Natural killer cell (primary cell): ENCODE measurements around the gene CDH26. TPM values are rescaled to one million over a fixed set of nuclear protein-coding genes. Genes with fewer than 3 reads are reported as not detected.

ENCODE experiments used
- ATAC-seq, 3 donors: fragments of 150-1000 bp in 2 of 3; fragments of 200-7000 bp in 1 of 3; cut with Tn5 transposase; 1 replicate in 1 of 3; 2 replicates in 2 of 3; pipeline ENCODE4 v1.10.0; 2021; ENCODE audit warnings: mild to moderate bottlenecking in 2 of 3, moderate library complexity in 2 of 3
- DNase-seq, 2 donors: peaks; one replicate each; pipeline versions ENCODE4 v3.0.0 to v3.0.0-alpha.2; 2013 to 2021; ENCODE audit warnings: mixed read lengths in 1 of 2
- H3K27ac ChIP-seq: one replicate; pipeline ENCODE4 v1.5.1; 2013; ENCODE audit warnings: mild to moderate bottlenecking, low read length
- H3K27me3 ChIP-seq: one replicate; pipeline ENCODE4 v1.6.1; 2013; ENCODE audit warnings: low read length; ENCODE audit not compliant: control insufficient read depth, insufficient read depth
- H3K36me3 ChIP-seq: one replicate; pipeline ENCODE4 v1.6.1; 2013; ENCODE audit warnings: low read length; ENCODE audit not compliant: control insufficient read depth, insufficient read depth
- H3K4me1 ChIP-seq: one replicate; pipeline ENCODE4 v1.6.1; 2013; ENCODE audit warnings: low read length; ENCODE audit not compliant: control insufficient read depth, insufficient read depth
- H3K4me3 ChIP-seq: one replicate; pipeline ENCODE4 v1.5.1; 2013; ENCODE audit warnings: low read length
- H3K9me3 ChIP-seq: one replicate; pipeline ENCODE4 v1.6.1; 2013; ENCODE audit warnings: low read length; ENCODE audit not compliant: control insufficient read depth, insufficient read depth
- H3K27ac Mint-ChIP-seq, 2 donors: one replicate each; pipeline ENCODE4 v1.8.0; 2022; ENCODE audit warnings: mild to moderate bottlenecking in 2 of 2, mixed read lengths in 2 of 2, moderate library complexity in 1 of 2
- H3K27me3 Mint-ChIP-seq, 2 donors: one replicate each; pipeline ENCODE4 v1.8.0; 2022; ENCODE audit warnings: low read depth in 2 of 2, mixed read lengths in 2 of 2
- H3K36me3 Mint-ChIP-seq: one replicate; pipeline ENCODE4 v1.8.0; 2022; ENCODE audit warnings: mixed read lengths
- H3K4me1 Mint-ChIP-seq, 2 donors: one replicate each; pipeline ENCODE4 v1.8.0; 2022; ENCODE audit warnings: mixed read lengths in 2 of 2
- H3K4me3 Mint-ChIP-seq: one replicate; pipeline ENCODE4 v1.8.0; 2022; ENCODE audit warnings: mild to moderate bottlenecking, moderate library complexity, mixed read lengths
- H3K9me3 Mint-ChIP-seq, 2 donors: one replicate each; pipeline ENCODE4 v1.8.0; 2022; ENCODE audit warnings: mixed read lengths in 2 of 2
- WGBS: methylation state at CpG from one replicate; pipeline ENCODE4 v1.1.7; 2013; ENCODE audit warnings: missing lambda C conversion rate; ENCODE audit not compliant: insufficient coverage; 5-methylcytosine and 5-hydroxymethylcytosine counted together
- intact Hi-C: fragments of 100-400 bp; cut with micrococcal nuclease; formaldehyde crosslinking; loops from one replicate; pipeline ENCODE4 v1.14.2; 2022
- total RNA-seq, 4 donors: library from RNA; stranded (reverse); fragments of 120-200 nt in 1 of 4; gene quantifications; one replicate each; pipeline versions ENCODE4 v1.2.3 to v1.2.4, GENCODE V29; 2013 to 2022
- TF ChIP-seq, protein P1 (sequence below): fragments of 200-600 bp; IDR thresholded peaks from one replicate; pipeline ENCODE4 v1.8.0; 2022; ENCODE audit warnings: antibody characterized with exemption

The CDH26 gene
- total RNA-seq, 3 donors from 2014 or later (not counting 1 experiment from before 2014, with no cell fraction given) = 1.2 to 2.0 (median 1.8) TPM

DNA sequence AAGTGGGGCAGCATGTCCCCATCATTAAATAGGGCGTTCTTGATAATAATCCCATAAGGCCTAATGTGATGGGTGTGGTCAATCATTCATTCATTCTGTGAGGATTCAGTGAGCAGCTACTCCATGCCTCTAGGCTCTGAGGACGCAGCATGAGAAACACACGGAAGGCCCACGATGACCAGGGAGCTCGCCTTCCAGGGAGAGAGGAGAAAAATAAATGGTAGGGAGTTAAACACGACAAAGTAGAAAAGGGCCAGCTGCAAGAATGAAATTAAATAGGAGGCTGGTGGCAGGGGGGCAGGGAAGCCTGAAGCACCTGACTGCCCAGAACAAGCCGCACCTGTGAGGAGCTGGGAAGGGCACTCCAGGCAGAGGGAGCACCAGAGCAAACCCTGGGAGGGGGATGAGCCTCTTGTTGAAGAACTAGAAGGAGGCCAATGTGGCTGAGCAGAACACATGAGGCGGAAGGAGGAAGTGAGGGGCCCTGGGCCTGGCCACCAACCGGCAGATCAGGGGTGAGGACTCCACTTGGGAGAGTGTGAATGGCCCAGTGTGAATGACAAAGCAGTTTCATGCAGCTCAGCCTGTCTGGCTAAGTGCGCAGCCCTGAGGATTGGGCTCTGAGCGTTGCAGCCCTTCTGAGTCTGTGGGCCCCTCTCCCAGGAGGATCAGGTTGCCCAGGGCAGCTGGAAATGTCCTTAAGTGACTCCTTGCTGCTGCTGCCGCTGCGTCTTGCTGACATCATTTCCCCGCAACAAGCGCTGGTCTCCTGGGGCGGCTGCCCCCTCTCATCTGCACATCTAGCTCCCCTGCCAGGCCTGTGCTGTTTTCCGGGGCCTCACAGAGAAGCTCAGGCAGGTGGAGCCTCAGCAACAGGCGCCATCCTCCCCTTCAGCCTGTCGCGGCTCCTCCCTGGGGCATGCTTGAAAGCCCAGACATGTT, 99.9 kb downstream of the CDH26 start:
- peak overlapping the region; percentile 94 to 96 for H3K27ac Mint-ChIP-seq
- ATAC-seq (peak; percentile 70 to 81 (median 77)), DNase-seq (peak; percentile 53 to 57)
- H3K4me3 Mint-ChIP-seq = peak overlapping the region; percentile 91
- no peaks in the 10 kb centered on the region for H3K27me3 Mint-ChIP-seq
- WGBS = 18% methylated on average over 20 of the region's 20 CpGs
- no peaks in the 10 kb centered on the region for H3K9me3 ChIP-seq
- intact Hi-C loops = loop anchor here (1.0 to 5.0 kb wide), 5 partner anchors 116 to 1204 kb away; partner anchors contain the start of genes FAM217B and PPP1R3D
- TF ChIP-seq, protein P1, sequence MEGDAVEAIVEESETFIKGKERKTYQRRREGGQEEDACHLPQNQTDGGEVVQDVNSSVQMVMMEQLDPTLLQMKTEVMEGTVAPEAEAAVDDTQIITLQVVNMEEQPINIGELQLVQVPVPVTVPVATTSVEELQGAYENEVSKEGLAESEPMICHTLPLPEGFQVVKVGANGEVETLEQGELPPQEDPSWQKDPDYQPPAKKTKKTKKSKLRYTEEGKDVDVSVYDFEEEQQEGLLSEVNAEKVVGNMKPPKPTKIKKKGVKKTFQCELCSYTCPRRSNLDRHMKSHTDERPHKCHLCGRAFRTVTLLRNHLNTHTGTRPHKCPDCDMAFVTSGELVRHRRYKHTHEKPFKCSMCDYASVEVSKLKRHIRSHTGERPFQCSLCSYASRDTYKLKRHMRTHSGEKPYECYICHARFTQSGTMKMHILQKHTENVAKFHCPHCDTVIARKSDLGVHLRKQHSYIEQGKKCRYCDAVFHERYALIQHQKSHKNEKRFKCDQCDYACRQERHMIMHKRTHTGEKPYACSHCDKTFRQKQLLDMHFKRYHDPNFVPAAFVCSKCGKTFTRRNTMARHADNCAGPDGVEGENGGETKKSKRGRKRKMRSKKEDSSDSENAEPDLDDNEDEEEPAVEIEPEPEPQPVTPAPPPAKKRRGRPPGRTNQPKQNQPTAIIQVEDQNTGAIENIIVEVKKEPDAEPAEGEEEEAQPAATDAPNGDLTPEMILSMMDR = no peak
- peak overlapping the region; percentile 12 for H3K4me3 ChIP-seq
- H3K4me1 ChIP-seq = peaks cover 64% of the 10 kb centered on the region
- peak overlapping the region; percentile 69 for H3K27ac ChIP-seq
- peaks cover 84 to 97% of the 10 kb centered on the region in 2 donors for H3K4me1 Mint-ChIP-seq
- H3K27me3 ChIP-seq = no peaks in the 10 kb centered on the region
- H3K36me3 Mint-ChIP-seq = no peaks in the 10 kb centered on the region
- no peaks in the 10 kb centered on the region for H3K9me3 Mint-ChIP-seq
- H3K36me3 ChIP-seq = peaks cover 2% of the 10 kb centered on the region

DNA sequence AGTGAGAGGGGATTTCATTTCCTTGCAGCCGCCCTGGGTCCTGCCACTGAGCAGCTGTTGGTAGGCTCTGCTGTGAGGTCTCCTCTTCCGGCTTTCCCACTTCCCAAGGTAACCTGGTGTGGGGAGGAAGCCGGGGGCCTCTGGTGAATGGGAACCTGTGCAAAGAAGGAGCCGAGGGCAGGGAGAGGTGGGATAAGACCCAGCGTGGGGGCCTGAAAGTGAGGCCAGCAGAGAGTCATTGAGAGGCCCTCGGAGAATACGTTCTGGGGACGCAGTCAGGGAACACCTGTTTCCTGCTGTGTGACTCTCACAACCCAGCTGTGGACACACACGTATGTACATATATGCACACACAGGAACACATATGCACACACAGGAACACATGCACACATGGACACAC, 100.7 kb downstream of the CDH26 start:
- Mint-ChIP-seq H3K4me1 (peaks cover 84 to 97% of the 10 kb centered on the region in 2 donors), H3K36me3 (no peaks in the 10 kb centered on the region), H3K27me3 (no peaks in the 10 kb centered on the region), H3K4me3 (peak overlapping the region; percentile 91), H3K27ac (peak overlapping the region; percentile 94 to 96), H3K9me3 (no peaks in the 10 kb centered on the region)
- ATAC-seq = no peak
- peaks cover 2% of the 10 kb centered on the region for H3K36me3 ChIP-seq
- no peak for DNase-seq
- H3K4me3 ChIP-seq = peak overlapping the region; percentile 12
- no peaks in the 10 kb centered on the region for H3K9me3 ChIP-seq
- WGBS = 37% methylated on average over 9 of the region's 9 CpGs
- intact Hi-C loops = loop anchor here (5.0 kb wide), 3 partner anchors 117 to 1203 kb away; partner anchors contain the start of genes FAM217B and PPP1R3D
- TF ChIP-seq, protein P1 = no peak
- H3K27ac ChIP-seq = peak overlapping the region; percentile 69
- no peaks in the 10 kb centered on the region for H3K27me3 ChIP-seq
- peaks cover 69% of the 10 kb centered on the region for H3K4me1 ChIP-seq

DNA sequence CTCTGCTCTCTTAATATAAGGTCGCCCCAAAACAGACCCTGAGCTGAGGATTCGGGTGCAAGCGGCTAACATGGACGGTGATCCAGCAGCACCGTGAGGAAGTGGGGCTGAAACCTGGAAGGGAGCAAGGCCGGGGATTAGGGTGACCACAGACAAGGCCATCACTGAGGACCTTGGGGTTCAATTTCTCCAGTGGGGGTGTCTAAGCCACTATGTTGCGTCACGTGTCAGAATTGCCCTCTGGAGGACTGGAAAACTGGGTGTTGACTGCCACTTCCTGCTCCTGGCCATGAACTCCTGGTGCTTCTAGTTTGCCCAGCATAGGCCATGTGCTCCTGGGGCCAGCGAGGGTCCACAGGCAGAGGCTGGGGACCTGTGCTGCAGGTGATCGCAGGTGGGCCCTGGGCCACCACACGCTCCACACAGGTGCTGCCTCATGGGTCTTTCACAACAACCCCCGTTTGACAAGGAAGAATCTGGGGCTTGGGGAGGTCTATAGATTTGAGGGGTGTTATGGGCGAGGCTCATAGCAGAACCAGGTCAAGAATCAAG, 101.9 kb downstream of the CDH26 start:
- H3K4me3 ChIP-seq = no peak overlapping the region
- peaks cover 61% of the 10 kb centered on the region for H3K4me1 ChIP-seq
- no peak overlapping the region for H3K27ac ChIP-seq
- H3K36me3 Mint-ChIP-seq = no peaks in the 10 kb centered on the region
- no peaks in the 10 kb centered on the region for H3K27me3 ChIP-seq
- TF ChIP-seq, protein P1 = no peak
- no peaks in the 10 kb centered on the region for H3K9me3 ChIP-seq
- H3K27me3 Mint-ChIP-seq = no peaks in the 10 kb centered on the region
- H3K36me3 ChIP-seq = peaks cover 2% of the 10 kb centered on the region
- H3K27ac Mint-ChIP-seq = peak overlapping the region; percentile 26 to 29
- WGBS = 87% methylated on average over 13 of the region's 13 CpGs
- DNase-seq = no peak
- H3K4me3 Mint-ChIP-seq = no peak overlapping the region
- H3K9me3 Mint-ChIP-seq = no peaks in the 10 kb centered on the region
- H3K4me1 Mint-ChIP-seq = peaks cover 87 to 100% of the 10 kb centered on the region in 2 donors
- intact Hi-C loops = no loop called here
- no peak for ATAC-seq
